GM18951 (cell line): ENCODE measurements around the gene S100Z.
"Not testable (repeated sequence)": the region's sequence is repeated elsewhere in the genome, so short reads cannot be mapped to it uniquely, and the experiment has no call there.

Source experiments
- POLR2A ChIP-seq: IDR thresholded peaks from 4 replicates; pipeline ENCODE4 v1.6.1; 2011; ENCODE audit warnings: mild to moderate bottlenecking; ENCODE audit not compliant: insufficient read length, insufficient read depth; ENCODE audit errors: extremely low read depth
- in situ Hi-C: fragments of 300-500 bp; cut with MboI; formaldehyde crosslinking; loops from one replicate; pipeline ENCODE4 v1.12.0; 2022; ENCODE audit warnings: low sequenced_read_pairs, mixed read lengths, inconsistent platforms; ENCODE audit not compliant: unreplicated experiment

Gene S100Z

GRCh38 chr5:76874088-76874581 is 24.3 kb downstream of the S100Z start:
- TF ChIP-seq POLR2A = no peak
- in situ Hi-C loops = loop anchor here (5.0 kb wide), 1 partner anchor 143 kb away; no protein-coding TSS in a partner anchor

DNA sequence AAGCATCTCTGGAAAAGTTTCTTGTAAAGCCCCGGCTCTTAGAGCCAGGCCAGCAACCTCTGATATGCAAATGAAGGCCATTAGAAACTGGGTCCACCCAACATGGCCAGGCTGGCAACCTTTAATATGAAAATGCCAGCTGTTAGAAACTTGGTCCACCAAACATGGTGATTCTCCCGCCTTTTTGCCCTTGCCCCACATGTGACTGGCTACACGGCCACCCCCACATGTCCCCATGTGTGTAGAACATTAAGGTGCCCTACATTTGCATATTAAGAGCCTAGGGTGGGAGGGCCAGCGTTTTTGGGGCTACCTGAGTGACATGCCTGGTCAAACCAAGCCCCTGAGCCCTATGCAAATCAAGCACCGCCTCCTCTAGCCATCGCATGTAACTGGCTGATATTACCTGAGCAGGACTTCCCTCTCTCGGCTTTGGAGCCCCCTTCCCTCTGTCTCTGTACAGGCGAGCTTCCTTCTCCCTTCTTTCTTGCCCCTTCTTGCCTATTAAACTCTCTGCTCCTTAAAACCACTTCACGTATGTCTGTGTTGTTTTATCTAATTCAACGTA is 39.0 kb downstream of the S100Z start:
- in situ Hi-C loops = no loop called here
- TF ChIP-seq POLR2A = no peak

DNA sequence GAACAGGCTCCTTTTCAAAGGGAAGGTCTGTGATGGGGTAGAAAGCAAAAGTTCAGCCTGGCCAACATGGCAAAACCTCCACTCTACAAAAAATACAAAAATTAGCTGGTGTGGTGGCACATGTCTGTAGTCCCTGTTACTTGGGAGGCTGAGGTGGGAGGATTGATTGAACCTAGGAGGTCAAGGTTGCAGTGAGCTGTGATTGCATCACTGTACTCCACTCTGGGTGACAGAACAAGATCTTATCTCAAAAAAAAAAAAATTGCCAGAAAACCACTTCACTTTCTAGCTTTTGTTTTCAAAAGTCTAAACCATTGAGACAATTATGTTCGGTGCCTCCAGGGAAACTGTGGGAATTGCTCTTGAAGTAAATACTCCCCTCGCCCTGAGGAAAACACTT is 43.5 kb downstream of the S100Z start:
- TF ChIP-seq POLR2A = no peak
- in situ Hi-C loops = no loop called here

DNA sequence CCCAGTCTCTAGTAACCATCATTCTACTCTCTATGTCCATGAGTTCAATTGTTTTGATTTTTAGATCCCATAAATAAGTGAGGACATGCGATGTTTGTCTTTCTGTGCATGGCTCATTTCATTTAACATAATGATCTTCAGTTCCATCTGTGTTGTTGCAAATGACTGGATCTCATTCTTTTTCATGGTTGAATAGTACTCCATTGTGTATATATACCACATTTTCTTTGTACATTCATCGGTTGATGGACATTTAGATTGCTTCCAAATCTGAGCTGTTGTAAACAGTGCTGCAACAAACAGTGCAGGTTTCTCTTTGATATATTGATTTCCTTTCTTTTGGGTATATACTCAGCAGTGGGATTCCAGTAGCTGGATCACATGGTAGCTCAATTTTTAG is 46.4 kb downstream of the S100Z start:
- TF ChIP-seq POLR2A = no peak
- in situ Hi-C loops = no loop called here

DNA sequence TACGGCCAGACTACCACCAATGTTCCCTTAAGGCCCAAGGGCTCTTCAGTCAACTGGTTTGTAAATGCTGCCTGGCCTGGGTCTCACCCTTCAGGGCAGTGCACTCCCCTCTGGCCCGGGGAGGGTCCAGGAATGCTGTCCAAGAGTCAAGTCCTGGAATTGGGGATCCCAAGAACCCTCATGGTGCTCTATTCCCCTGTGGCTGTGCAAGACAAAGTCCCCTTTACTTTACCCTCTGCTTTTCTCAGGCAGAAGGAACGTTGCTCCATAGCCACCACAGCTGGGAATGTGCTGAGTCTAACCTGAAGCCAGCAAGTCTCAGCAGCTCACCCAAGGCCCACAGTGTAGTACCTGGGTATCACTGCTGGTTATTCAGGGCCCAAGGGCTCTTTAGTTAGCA is 51.7 kb downstream of the S100Z start:
- TF ChIP-seq POLR2A = no peak
- in situ Hi-C loops = no loop called here

- in situ Hi-C loops = no loop called here
- no peak for TF ChIP-seq POLR2A
Measured at GRCh38 chr5:76908166-76908565, 58.4 kb downstream of the S100Z start.

- in situ Hi-C loops = not testable (repeated sequence)
Measured at GRCh38 chr5:76910344-76910933, 60.6 kb downstream of the S100Z start.

DNA sequence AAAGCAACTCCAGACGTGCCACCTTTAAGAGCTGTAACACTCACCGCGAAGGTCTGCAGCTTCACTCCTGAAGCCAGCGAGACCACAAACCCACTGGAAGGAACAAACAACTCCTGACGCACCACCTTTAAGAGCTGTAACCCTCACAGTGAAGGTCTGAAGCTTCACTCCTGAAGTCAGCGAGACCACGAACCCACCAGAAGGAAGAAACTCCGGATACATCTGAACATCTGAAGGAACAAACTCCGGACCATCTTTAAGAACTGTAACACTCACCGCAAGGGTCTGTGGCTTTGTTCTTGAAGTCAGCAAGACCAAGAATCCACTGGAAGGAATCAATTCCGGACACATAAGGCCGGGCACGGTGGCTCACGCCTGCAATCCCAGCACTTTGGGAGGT is 64.9 kb downstream of the S100Z start:
- in situ Hi-C loops = not testable (repeated sequence)

GRCh38 chr5:76918539-76918938 is 68.7 kb downstream of the S100Z start:
- TF ChIP-seq POLR2A = no peak
- in situ Hi-C loops = no loop called here

GRCh38 chr5:76920491-76920890 is 70.7 kb downstream of the S100Z start:
- in situ Hi-C loops = no loop called here
- no peak for TF ChIP-seq POLR2A

GRCh38 chr5:76926329-76927105 is 76.7 kb downstream of the S100Z start:
- no peak for TF ChIP-seq POLR2A
- in situ Hi-C loops = no loop called here

DNA sequence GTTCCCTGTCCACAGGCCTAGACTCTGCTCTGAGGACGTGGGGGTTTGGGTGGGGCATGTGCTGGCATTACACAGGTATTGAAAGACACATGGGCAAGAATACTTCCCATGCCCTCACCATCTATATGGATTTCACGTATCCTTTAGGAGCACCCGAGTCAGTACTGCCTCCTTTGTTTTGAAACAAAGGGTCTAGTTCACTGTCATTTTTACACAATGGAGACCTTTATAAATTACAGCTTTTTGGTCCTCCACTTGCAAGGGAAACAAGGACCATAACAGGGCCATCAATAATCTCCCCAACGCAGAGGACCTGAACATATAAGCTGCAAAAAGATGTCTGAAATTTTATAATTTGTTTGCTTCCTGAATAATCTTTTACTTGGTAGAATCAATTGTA is 78.1 kb downstream of the S100Z start:
- no peak for TF ChIP-seq POLR2A
- in situ Hi-C loops = no loop called here

DNA sequence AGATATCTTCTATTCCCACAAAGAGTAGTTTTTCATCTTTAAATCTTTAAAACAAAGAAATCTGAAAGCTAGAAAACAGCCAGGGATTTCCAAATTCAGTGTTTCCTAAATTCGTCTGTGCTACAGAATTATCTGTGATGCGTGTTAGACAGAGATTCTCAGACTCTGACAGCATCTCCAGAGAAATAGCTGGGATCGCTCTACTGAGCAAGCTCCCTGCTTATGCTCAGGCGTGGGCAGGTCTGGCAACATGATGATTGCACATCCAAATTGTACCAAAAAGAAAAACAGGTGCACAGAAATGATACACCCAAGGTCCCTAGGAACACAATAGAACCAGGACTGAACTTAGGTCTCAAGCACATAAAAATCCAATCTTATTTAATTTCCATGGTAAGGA is 80.3 kb downstream of the S100Z start:
- in situ Hi-C loops = no loop called here
- TF ChIP-seq POLR2A = no peak

DNA sequence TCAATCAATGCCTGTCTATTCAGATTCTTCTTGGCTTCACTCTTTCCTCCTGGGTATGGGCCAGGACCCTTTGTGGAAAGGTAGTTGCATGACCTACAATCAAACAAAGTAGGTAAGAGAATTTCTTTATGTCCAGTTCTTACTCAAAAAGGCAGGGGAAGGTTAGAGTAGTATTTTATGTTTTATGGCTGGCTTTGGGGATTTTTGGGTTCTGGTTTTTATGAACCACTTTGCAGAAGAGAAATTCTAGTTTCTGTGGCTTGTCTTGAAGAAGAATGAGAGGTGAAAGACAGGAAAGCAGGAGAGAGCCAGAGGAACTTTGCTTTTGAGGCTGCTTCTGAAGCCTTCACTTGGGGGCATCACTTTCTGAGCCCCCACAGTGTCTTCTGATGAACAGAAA is 88.4 kb downstream of the S100Z start:
- in situ Hi-C loops = no loop called here
- no peak for TF ChIP-seq POLR2A
